Measurements from ENCODE around the gene ZNG1A.
"Not testable (repeated sequence)": the region's sequence is repeated elsewhere in the genome, so short reads cannot be mapped to it uniquely, and the experiment has no call there.

Gene ZNG1A

DNA sequence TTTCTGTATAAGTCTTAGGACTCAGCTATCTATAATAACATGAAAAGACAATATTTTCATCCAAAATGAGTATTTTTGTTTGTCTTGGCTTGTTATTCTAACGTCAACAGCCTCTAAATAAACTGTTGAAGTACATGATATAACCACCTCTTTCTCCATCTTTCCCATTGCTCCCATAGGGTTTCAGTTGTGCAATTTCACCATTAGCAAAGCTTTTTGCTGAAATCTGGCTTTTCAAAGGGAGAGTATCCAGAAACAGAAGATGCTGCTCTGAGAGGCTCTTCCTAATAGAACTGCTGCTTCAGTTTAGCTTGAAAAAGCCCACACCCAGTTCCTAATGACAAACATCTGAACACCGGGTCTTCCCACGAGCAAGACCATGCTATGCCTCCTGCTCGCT, 91.8 kb downstream of the ZNG1A start:
- H3K9me3 ChIP-seq (ENCODE audit: control extremely low read depth in 1 of 5, control insufficient read depth in 4 of 5, insufficient read depth in 2 of 5, low read depth in 1 of 5, low read length in 4 of 5); DNase-seq; H3K4me3 ChIP-seq (ENCODE audit: control insufficient read depth in 1 of 7, extremely low read depth in 1 of 7, insufficient read depth in 4 of 7, low read depth in 2 of 7, low read length in 6 of 7); H3K4me1 ChIP-seq (ENCODE audit: control extremely low read depth in 1 of 4, control insufficient read depth in 4 of 4, insufficient read depth in 4 of 4, low read length in 3 of 4); H3K27ac ChIP-seq (ENCODE audit: insufficient read depth in 1 of 2, low read depth in 1 of 2, low read length in 2 of 2, poor library complexity in 1 of 2, severe bottlenecking in 2 of 2); POLR2A ChIA-PET; H3K27me3 ChIP-seq (replicated peaks in 2 of 5; ENCODE audit: control insufficient read depth in 4 of 5, insufficient read depth in 5 of 5, low read length in 4 of 5); H3K36me3 ChIP-seq (ENCODE audit: control insufficient read depth in 4 of 4, insufficient read depth in 4 of 4, low read length in 3 of 4); CTCF ChIA-PET: not testable (repeated sequence)
- no CpG with 5 or more reads among the region's 4 CpGs for WGBS (ENCODE audit: insufficient coverage)

DNA sequence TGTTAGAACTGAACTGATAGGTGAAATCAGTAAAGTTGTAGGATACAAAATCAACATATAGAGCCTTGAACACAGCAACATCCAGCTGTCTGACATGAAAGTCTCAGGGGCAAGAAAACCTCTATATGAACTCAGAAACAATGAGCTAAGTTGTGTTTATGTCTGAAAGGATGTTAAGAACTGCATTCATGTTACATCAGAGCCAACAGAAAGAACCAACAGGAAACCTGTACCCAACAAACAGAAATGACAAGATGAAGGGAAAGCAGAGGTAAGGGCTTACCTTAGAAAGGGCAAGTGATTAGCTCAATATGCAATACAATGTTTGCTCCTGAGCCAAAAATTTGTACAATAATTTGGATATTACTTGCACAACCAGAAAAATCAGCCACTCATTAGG, 92.2 kb downstream of the ZNG1A start:
- H3K9me3 ChIP-seq (ENCODE audit: control extremely low read depth in 1 of 5, control insufficient read depth in 4 of 5, insufficient read depth in 2 of 5, low read depth in 1 of 5, low read length in 4 of 5); POLR2A ChIA-PET; H3K36me3 ChIP-seq (ENCODE audit: control insufficient read depth in 4 of 4, insufficient read depth in 4 of 4, low read length in 3 of 4); H3K4me3 ChIP-seq (ENCODE audit: control insufficient read depth in 1 of 7, extremely low read depth in 1 of 7, insufficient read depth in 4 of 7, low read depth in 2 of 7, low read length in 6 of 7); DNase-seq; H3K27ac ChIP-seq (ENCODE audit: insufficient read depth in 1 of 2, low read depth in 1 of 2, low read length in 2 of 2, poor library complexity in 1 of 2, severe bottlenecking in 2 of 2); CTCF ChIA-PET; H3K4me1 ChIP-seq (ENCODE audit: control extremely low read depth in 1 of 4, control insufficient read depth in 4 of 4, insufficient read depth in 4 of 4, low read length in 3 of 4); H3K27me3 ChIP-seq (replicated peaks in 2 of 5; ENCODE audit: control insufficient read depth in 4 of 5, insufficient read depth in 5 of 5, low read length in 4 of 5): not testable (repeated sequence)

DNA sequence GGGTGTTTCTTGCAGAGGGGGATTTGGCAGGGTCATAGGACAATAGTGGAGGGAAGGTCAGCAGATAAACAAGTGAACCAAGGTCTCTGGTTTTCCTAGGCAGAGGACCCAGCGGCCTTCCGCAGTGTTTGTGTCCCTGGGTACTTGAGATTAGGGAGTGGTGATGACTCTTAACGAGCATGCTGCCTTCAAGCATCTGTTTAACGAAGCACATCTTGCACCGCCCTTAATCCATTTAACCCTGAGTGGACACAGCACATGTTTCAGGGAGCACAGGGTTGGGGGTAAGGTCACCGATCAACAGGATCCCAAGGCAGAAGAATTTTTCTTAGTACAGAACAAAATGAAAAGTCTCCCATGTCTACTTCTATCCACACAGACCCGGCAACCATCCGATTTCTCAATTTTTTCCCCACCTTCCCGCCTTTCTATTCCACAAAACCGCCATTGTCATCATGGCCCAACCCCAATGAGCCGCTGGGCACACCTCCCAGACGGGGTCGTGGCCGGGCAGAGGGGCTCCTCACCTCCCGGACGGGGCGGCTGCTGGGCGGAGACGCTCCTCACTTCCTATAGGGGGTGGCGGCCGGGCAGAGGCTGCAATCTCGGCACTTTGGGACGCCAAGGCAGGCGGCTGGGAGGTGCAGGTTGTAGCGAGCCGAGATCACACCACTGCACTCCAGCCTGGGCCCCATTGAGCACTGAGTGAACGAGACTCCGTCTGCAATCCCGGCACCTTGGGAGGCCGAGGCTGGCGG, 95.7 kb downstream of the ZNG1A start:
- H3K27me3 ChIP-seq (replicated peaks in 2 of 5; ENCODE audit: control insufficient read depth in 4 of 5, insufficient read depth in 5 of 5, low read length in 4 of 5); H3K4me3 ChIP-seq (ENCODE audit: control insufficient read depth in 1 of 7, extremely low read depth in 1 of 7, insufficient read depth in 4 of 7, low read depth in 2 of 7, low read length in 6 of 7); H3K9me3 ChIP-seq (ENCODE audit: control extremely low read depth in 1 of 5, control insufficient read depth in 4 of 5, insufficient read depth in 2 of 5, low read depth in 1 of 5, low read length in 4 of 5); H3K36me3 ChIP-seq (ENCODE audit: control insufficient read depth in 4 of 4, insufficient read depth in 4 of 4, low read length in 3 of 4); CTCF ChIA-PET; H3K27ac ChIP-seq (ENCODE audit: insufficient read depth in 1 of 2, low read depth in 1 of 2, low read length in 2 of 2, poor library complexity in 1 of 2, severe bottlenecking in 2 of 2); DNase-seq; H3K4me1 ChIP-seq (ENCODE audit: control extremely low read depth in 1 of 4, control insufficient read depth in 4 of 4, insufficient read depth in 4 of 4, low read length in 3 of 4); POLR2A ChIA-PET: not testable (repeated sequence)
- 99% methylated on average over 14 of the region's 31 CpGs for WGBS (ENCODE audit: insufficient coverage)

DNA sequence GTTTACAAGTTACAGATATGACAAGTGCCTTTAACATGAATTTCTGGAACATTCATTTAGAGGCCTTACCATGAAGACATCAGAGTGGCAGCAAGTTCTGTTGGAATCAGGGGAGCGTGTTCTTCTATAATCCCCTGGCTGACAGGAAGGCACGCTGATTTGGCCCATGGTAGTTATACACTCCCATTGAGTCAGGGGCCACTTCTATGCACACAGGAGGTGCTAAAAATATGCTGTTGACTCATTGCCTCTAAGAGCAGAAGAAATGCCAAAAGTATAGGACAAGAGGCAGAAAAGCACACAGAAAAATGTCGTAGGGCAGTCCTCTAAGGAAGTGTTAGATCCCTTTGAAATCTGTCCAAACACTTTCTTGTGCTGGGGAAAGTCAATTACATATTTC, 100.5 kb downstream of the ZNG1A start:
- not testable (repeated sequence) for H3K9me3 ChIP-seq (ENCODE audit: control extremely low read depth in 1 of 5, control insufficient read depth in 4 of 5, insufficient read depth in 2 of 5, low read depth in 1 of 5, low read length in 4 of 5)

GRCh38 chr9:76389-76788, 102.5 kb downstream of the ZNG1A start:
- CTCF ChIA-PET; H3K4me3 ChIP-seq (ENCODE audit: control insufficient read depth in 1 of 7, extremely low read depth in 1 of 7, insufficient read depth in 4 of 7, low read depth in 2 of 7, low read length in 6 of 7); DNase-seq; H3K36me3 ChIP-seq (ENCODE audit: control insufficient read depth in 4 of 4, insufficient read depth in 4 of 4, low read length in 3 of 4); H3K9me3 ChIP-seq (ENCODE audit: control extremely low read depth in 1 of 5, control insufficient read depth in 4 of 5, insufficient read depth in 2 of 5, low read depth in 1 of 5, low read length in 4 of 5); H3K27ac ChIP-seq (ENCODE audit: insufficient read depth in 1 of 2, low read depth in 1 of 2, low read length in 2 of 2, poor library complexity in 1 of 2, severe bottlenecking in 2 of 2); H3K4me1 ChIP-seq (ENCODE audit: control extremely low read depth in 1 of 4, control insufficient read depth in 4 of 4, insufficient read depth in 4 of 4, low read length in 3 of 4); POLR2A ChIA-PET: not testable (repeated sequence)
- no CpG with 5 or more reads among the region's 3 CpGs for WGBS (ENCODE audit: insufficient coverage)
- peaks cover 0 to 13% (median 3%) of the 10 kb centered on the region in 5 experiments for H3K27me3 ChIP-seq (replicated peaks in 2 of 5; ENCODE audit: control insufficient read depth in 4 of 5, insufficient read depth in 5 of 5, low read length in 4 of 5)

More for the DNA sequence above, 100.5 kb downstream of the ZNG1A start:
- H3K36me3 ChIP-seq (ENCODE audit: control insufficient read depth in 4 of 4, insufficient read depth in 4 of 4, low read length in 3 of 4); DNase-seq; POLR2A ChIA-PET; H3K27ac ChIP-seq (ENCODE audit: insufficient read depth in 1 of 2, low read depth in 1 of 2, low read length in 2 of 2, poor library complexity in 1 of 2, severe bottlenecking in 2 of 2); H3K27me3 ChIP-seq (replicated peaks in 2 of 5; ENCODE audit: control insufficient read depth in 4 of 5, insufficient read depth in 5 of 5, low read length in 4 of 5); CTCF ChIA-PET; H3K4me3 ChIP-seq (ENCODE audit: control insufficient read depth in 1 of 7, extremely low read depth in 1 of 7, insufficient read depth in 4 of 7, low read depth in 2 of 7, low read length in 6 of 7); H3K4me1 ChIP-seq (ENCODE audit: control extremely low read depth in 1 of 4, control insufficient read depth in 4 of 4, insufficient read depth in 4 of 4, low read length in 3 of 4): not testable (repeated sequence)
- no CpG with 5 or more reads among the region's 3 CpGs for WGBS (ENCODE audit: insufficient coverage)

DNA sequence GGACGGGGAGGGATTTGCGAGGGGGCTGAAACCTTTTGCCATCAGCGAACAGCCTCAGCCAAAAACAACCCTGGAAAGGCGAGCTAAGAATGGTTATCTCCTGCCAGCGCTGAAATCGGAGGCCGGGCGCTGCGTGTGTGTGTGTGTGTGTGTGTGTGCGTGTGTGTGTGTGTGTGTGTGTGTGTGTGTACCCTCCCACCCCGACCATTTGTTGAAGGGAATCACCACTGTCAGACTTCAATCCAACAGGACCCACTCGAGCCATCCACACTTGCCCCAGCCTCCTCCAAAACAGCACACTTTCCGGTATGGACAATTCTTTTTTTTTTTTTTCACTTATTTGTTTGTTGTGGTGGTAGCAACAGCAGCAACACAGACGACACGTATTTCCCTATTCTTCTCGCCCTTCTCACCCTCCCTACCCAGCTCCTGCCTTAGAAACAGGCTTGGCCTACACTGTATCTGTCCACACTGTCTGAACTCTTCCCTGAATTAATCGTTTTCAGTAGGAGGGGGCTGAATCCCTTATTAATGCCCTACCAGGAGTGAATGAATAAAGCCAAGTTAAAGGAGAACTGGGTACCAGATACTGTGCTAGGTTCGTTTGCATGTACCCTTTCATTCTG, 104.8 kb downstream of the ZNG1A start:
- peaks cover 0 to 13% (median 3%) of the 10 kb centered on the region in 5 experiments for H3K27me3 ChIP-seq (replicated peaks in 2 of 5; ENCODE audit: control insufficient read depth in 4 of 5, insufficient read depth in 5 of 5, low read length in 4 of 5)

DNA sequence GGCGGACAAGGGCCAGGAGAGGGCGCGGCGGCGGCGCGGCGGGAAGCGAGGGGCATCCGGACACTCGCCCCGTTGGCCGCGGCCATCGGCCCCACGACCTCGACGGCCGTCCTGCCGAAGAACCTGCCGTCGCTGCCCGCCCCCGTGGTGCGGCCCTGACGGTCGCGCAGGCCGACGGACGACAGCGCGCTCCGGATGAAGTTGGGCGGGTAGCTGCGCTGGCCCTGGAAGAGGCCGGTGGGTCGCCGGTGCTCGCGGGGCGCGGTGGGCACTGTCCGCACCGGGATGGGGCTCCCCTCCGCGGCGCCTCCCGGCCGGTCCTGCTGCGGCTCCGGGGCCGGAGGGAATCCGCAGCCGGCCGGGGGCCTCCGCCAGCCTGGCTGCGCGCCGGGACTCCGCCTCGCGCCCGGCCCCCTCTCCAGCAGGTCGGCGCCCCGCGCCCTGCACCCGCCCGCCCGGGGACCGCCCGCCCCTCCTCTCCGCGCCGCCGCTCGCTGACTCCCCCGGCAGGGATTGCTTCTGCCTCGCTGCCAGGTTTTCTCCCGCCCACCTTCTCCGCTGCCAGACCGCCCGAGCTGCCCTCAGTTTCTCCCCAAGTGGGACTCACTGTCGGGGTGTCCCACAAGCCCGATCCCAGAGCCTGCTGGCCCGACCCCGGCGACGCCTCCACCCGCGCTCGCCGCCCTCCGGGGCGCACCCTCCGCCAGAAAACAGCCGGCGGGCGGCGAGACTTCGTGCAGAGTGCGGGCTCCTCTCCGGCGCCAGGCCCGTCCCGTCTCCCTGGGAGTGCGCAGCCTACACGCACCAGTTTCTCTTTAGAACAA, 105.6 kb downstream of the ZNG1A start:
- DNase-seq: peak in 2 of 3 donors; percentile 25 to 51
- CTCF ChIA-PET; H3K4me1 ChIP-seq (ENCODE audit: control extremely low read depth in 1 of 4, control insufficient read depth in 4 of 4, insufficient read depth in 4 of 4, low read length in 3 of 4); H3K36me3 ChIP-seq (ENCODE audit: control insufficient read depth in 4 of 4, insufficient read depth in 4 of 4, low read length in 3 of 4); POLR2A ChIA-PET; H3K27ac ChIP-seq (ENCODE audit: insufficient read depth in 1 of 2, low read depth in 1 of 2, low read length in 2 of 2, poor library complexity in 1 of 2, severe bottlenecking in 2 of 2); H3K9me3 ChIP-seq (ENCODE audit: control extremely low read depth in 1 of 5, control insufficient read depth in 4 of 5, insufficient read depth in 2 of 5, low read depth in 1 of 5, low read length in 4 of 5): not testable (repeated sequence)
- H3K4me3 ChIP-seq (ENCODE audit: control insufficient read depth in 1 of 7, extremely low read depth in 1 of 7, insufficient read depth in 4 of 7, low read depth in 2 of 7, low read length in 6 of 7): peak overlapping the region in 6 of 7 experiments; percentile 35 to 71 (median 54)
- WGBS (ENCODE audit: insufficient coverage): under 1% methylated on average over 64 of the region's 109 CpGs
- peaks cover 0 to 13% (median 3%) of the 10 kb centered on the region in 5 experiments for H3K27me3 ChIP-seq (replicated peaks in 2 of 5; ENCODE audit: control insufficient read depth in 4 of 5, insufficient read depth in 5 of 5, low read length in 4 of 5)

More for the DNA sequence above, 104.8 kb downstream of the ZNG1A start:
- CTCF ChIA-PET; H3K36me3 ChIP-seq (ENCODE audit: control insufficient read depth in 4 of 4, insufficient read depth in 4 of 4, low read length in 3 of 4); POLR2A ChIA-PET; H3K9me3 ChIP-seq (ENCODE audit: control extremely low read depth in 1 of 5, control insufficient read depth in 4 of 5, insufficient read depth in 2 of 5, low read depth in 1 of 5, low read length in 4 of 5); H3K4me1 ChIP-seq (ENCODE audit: control extremely low read depth in 1 of 4, control insufficient read depth in 4 of 4, insufficient read depth in 4 of 4, low read length in 3 of 4); H3K27ac ChIP-seq (ENCODE audit: insufficient read depth in 1 of 2, low read depth in 1 of 2, low read length in 2 of 2, poor library complexity in 1 of 2, severe bottlenecking in 2 of 2): not testable (repeated sequence)
- peak in 2 of 3 donors; percentile 15 to 24 for DNase-seq
- peak overlapping the region in 4 of 7 experiments; percentile 35 to 71 (median 60) for H3K4me3 ChIP-seq (ENCODE audit: control insufficient read depth in 1 of 7, extremely low read depth in 1 of 7, insufficient read depth in 4 of 7, low read depth in 2 of 7, low read length in 6 of 7)
- WGBS (ENCODE audit: insufficient coverage): no CpG with 5 or more reads among the region's 18 CpGs

Data from common myeloid progenitor, CD34-positive (primary cell).